GM21390 (cell line): ENCODE data around the gene CRAMP1.
"Not testable (repeated sequence)": the region's sequence is repeated elsewhere in the genome, so short reads cannot be mapped to it uniquely, and the experiment has no call there.

Experiments
- ATAC-seq: cut with Tn5 transposase; IDR thresholded peaks from one replicate; pipeline ENCODE4 v1.9.1; 2021; ENCODE audit not compliant: unreplicated experiment

CRAMP1 gene

DNA sequence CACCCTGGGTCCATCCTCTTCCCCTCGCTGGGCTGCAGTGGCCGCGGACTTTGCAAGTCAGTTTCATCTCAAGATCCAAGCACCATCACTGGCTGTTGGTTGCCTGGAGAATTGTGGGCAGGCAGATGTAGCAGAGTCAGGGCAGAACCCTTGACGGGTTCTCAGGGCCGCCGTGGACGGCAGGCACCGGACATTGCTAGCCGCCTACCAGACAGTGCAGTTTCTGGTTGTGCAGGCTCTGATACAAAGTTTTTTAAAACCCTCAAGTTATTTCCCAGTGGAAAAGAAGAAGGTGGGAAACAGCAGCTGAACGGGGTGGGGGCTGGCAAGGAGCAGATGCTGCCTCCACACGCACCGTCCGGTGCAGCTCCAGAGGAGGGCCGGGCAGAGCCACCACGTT lies 97.2 kb downstream of the CRAMP1 start:
- ATAC-seq = no peak

- ATAC-seq = no peak
Measured at GRCh38 chr16:1710811-1711507, 98.8 kb downstream of the CRAMP1 start.

- no peak for ATAC-seq
Measured at GRCh38 chr16:1712791-1713261, 100.7 kb downstream of the CRAMP1 start.

- no peak for ATAC-seq
Measured at GRCh38 chr16:1713331-1713730, 101.2 kb downstream of the CRAMP1 start.

GRCh38 chr16:1713933-1714332 lies 101.8 kb downstream of the CRAMP1 start:
- no peak for ATAC-seq

DNA sequence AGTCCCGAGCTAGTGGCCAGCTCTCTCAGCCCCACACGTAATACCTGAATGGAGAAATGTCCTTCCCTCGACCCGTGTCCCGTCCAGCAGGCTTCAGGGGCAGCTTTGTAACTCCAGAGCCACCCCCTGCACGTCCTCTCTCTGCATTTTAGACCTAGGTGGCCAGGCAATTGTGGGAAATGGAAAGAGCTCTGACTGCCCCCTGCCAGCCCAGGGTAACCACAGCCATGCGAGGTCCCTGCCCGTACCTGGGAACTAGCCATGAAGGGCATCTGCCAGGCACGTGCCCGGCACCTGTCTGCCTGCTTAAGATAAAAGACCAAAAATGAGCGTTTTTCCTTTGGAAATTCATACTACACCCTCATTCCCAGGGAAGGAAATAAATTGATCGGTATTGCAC lies 103.1 kb downstream of the CRAMP1 start:
- ATAC-seq = no peak

GRCh38 chr16:1718236-1718635 lies 106.1 kb downstream of the CRAMP1 start:
- not testable (repeated sequence) for ATAC-seq

DNA sequence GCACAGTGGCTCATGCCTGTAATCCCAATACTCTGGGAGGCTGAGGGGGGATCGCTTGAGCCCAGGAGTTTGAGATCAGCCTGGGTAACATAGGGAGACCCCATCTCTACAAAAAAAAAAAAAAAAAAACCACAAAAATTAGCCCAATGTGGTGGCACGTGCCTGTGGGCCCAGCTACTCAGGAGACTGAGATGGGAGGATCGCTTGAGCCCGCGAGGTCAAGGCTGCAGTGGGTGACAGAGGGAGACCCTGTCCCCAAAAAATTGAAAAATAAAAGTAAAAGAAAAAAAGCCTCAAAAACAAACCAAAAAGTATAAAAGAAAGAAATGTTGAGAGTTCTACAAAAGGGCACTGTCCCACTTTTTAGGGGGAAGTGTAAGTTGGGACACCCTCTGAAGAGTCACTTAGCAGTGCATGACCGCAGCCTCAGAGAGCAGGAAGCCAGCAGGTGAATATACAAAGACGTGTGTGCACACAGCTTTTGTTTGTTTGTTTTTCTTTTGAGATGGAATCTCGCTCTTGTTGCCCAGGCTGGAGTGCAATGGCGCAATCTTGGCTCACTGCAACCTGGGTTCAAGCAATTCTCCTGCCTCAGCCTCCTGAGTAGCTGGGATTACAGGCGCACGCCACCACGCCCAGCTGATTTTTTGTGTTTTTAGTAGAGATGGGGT lies 107.5 kb downstream of the CRAMP1 start:
- ATAC-seq = not testable (repeated sequence)

DNA sequence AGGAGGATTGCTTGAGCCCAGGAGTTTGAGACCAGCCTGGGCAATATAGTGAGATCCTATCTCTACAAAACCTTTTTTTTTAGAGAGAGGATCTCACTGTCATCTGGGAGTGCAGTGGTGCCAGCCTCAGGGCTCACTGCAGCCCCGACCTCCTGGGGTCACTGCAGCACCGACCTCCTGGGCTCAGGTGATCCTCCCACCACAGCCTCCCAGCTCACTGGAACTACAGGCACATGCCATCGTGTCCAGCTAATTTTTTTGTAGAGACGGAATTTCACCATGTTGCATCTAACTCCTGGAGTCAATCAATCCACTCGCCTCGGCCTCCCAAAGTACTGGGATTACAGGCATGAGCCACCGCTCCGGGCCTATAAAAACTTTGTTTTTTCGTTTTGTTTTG lies 109.2 kb downstream of the CRAMP1 start:
- no peak for ATAC-seq

GRCh38 chr16:1723450-1724147 lies 111.4 kb downstream of the CRAMP1 start:
- no peak for ATAC-seq

GRCh38 chr16:1724491-1724890 lies 112.3 kb downstream of the CRAMP1 start:
- no peak for ATAC-seq

DNA sequence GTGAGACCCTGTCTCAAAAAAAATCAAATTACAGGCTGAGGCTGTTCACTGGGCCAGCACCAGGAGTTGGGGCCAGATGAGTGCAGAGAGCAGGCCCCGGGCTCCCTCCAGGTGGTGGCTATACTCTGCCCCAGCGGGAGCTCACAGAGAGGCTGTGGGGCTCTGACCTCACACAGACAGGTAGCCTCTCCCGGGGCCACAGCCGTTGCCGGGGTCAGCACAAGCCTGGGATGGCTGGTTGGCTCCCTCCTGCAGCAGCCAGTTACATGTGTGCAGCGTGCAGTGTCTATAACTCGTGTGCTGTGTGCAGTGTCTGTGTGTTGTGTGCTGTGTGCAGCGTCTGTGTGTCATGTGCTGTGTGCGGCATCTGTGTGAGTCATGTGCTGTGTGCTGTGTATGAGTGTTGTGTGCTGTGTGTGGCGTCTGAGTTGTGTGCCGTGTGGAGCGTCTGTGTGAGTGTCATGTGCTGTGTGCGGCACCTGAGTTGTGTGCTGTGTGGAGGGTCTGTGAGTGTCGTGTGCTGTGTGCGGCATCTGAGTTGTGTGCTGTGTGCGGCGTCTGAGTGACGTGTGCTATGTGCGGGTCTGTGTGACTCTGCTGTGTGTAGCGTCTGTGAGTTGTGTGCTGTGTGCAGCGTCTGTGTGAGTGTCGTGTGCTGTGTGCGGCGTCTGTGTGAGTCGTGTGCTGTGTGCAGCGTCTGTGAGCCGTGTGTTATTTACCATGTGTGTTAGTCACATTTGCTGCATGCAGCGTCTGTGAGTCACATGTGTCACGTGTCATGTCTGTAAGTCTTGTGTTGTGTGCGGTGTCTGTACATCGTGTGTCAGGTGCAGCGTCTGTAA lies 114.7 kb downstream of the CRAMP1 start:
- no peak for ATAC-seq
